ENCODE results near the gene NBR1. TPM values are rescaled to one million over a fixed set of nuclear protein-coding genes. Genes with fewer than 3 reads are reported as not detected.

NBR1 gene
- total and polyA plus RNA-seq, 2 experiments from 2014 or later, result 12.6 to 36.8 TPM

GRCh38 chr17:43212641-43213490 lies 41.9 kb downstream of the NBR1 start:
- no peaks in the 10 kb centered on the region for H3K9me2 ChIP-seq (ENCODE audit: insufficient read depth)
- no peaks in the 10 kb centered on the region for H4K20me1 ChIP-seq (replicated peaks; ENCODE audit: insufficient read depth)
- Mint-ChIP-seq H3K4me3 (peak overlapping the region; percentile 92), H3K27ac (no peak overlapping the region), H3K27me3 (ENCODE audit: insufficient read depth, low read depth, poor library complexity) (peaks cover 8% of the 10 kb centered on the region), H3K9me3 (no peaks in the 10 kb centered on the region; the same call in 2 of the 3 replicates), H3K4me1 (peaks cover 14% of the 10 kb centered on the region), H3K36me3 (ENCODE audit: low read depth) (peaks cover 7% of the 10 kb centered on the region)
- ATAC-seq (no peak), DNase-seq (ENCODE audit: low spot score) (no peak)
- H3K36me3 ChIP-seq (ENCODE audit: insufficient read depth), result 0 out of 2 replicates have a peak, but pooled peaks cover 6% of the 10 kb centered on the region
- 0 out of 2 replicates have a peak, but pooled peaks cover 4% of the 10 kb centered on the region for H3F3A ChIP-seq (replicated peaks; ENCODE audit: low read depth)
- peaks cover 16% of the 10 kb centered on the region for H3K4me1 ChIP-seq (ENCODE audit: insufficient read depth)
- no peak for TF ChIP-seq POLR2AphosphoS5 (IDR thresholded peaks at IDR 0.05; ENCODE audit: low read depth)
- no peak for TF ChIP-seq ZNF114 (CRISPR knock-in tag; IDR thresholded peaks at IDR 0.05)
- no peak for TF ChIP-seq JUNB (IDR thresholded peaks at IDR 0.05; ENCODE audit: unreplicated experiment)
- no peak for TF ChIP-seq CREB1 (CRISPR knock-in tag; IDR thresholded peaks at IDR 0.05; ENCODE audit: low read depth)
- no peak for TF ChIP-seq STAT1 (IDR thresholded peaks at IDR 0.05; ENCODE audit: unreplicated experiment)
- TF ChIP-seq EZH2 (IDR thresholded peaks at IDR 0.05; ENCODE audit: low read depth, unreplicated experiment), result no peak
- no peak for TF ChIP-seq ZNF331 (CRISPR knock-in tag; IDR thresholded peaks at IDR 0.05; ENCODE audit: low read depth)
- TF ChIP-seq ZNF462 (CRISPR knock-in tag; IDR thresholded peaks at IDR 0.05), result no peak
- TF ChIP-seq CTCF (conservative IDR thresholded peaks at IDR 0.05; ENCODE audit: low read depth in 2 of 2), result no peak
- no peak for TF ChIP-seq ETS1 (IDR thresholded peaks at IDR 0.05)
- no peak for TF ChIP-seq EZH2phosphoT487 (IDR thresholded peaks at IDR 0.05; ENCODE audit: unreplicated experiment)
- TF ChIP-seq NANOG (IDR thresholded peaks at IDR 0.05; ENCODE audit: borderline replicate concordance), result no peak
- TF ChIP-seq REST (IDR thresholded peaks at IDR 0.05; ENCODE audit: unreplicated experiment), result no peak
- no peaks in the 10 kb centered on the region for H3K79me2 ChIP-seq (replicated peaks; ENCODE audit: insufficient read depth)
- H3K4me2 ChIP-seq, result peak overlapping the region; percentile 77
- peak overlapping the region; percentile 59 for H3K4me3 ChIP-seq
- peak overlapping the region; percentile 53 for H2AFZ ChIP-seq
- no peak overlapping the region for H3K27ac ChIP-seq (ENCODE audit: low read depth)
- no peaks in the 10 kb centered on the region for H3K27me3 ChIP-seq (ENCODE audit: insufficient read depth)

All from GM23338 (cell line).